A673 (cell line): Measurements from ENCODE around the gene TMEM138. TPM values are rescaled to one million over a fixed set of nuclear protein-coding genes. Genes with fewer than 3 reads are reported as not detected.

ENCODE experiments used
- BruUV-seq: library from RNA; stranded (reverse); fragments of 400-500 nt; replicated peaks from 2 replicates; lab custom pipeline; 2021; lab: Mats Ljungman, UMichigan
- CTCF ChIA-PET: fragments of 300-600 bp; sonication (Branson Sonifier 250); formaldehyde crosslinking; loops from one replicate; lab custom pipeline; 2022; ENCODE audit warnings: antibody characterized with exemption; lab: Charles Lee
- POLR2A ChIA-PET: fragments of 300-600 bp; sonication (Branson Sonifier 250); formaldehyde crosslinking; loops from one replicate; lab custom pipeline; 2022; ENCODE audit warnings: antibody characterized with exemption; ENCODE audit not compliant: low non-redundant PET; lab: Charles Lee
- DNase-seq: peaks from one replicate; pipeline ENCODE4 v3.0.0-alpha.2; 2015; ENCODE audit warnings: low spot score
- H3K27ac ChIP-seq: fragments of 200-600 bp; sonication (generic); 2 replicates; pipeline ENCODE4 v1.5.1; 2016; ENCODE audit warnings: mixed run types, low read depth, mild to moderate bottlenecking, mixed read lengths, antibody characterized with exemption, low read length; ENCODE audit not compliant: poor library complexity, severe bottlenecking
- H3K27me3 ChIP-seq: fragments of 200-600 bp; sonication (generic); replicated peaks from 2 replicates; pipeline ENCODE4 v1.6.1; 2017; ENCODE audit warnings: mixed run types, low read depth, mild to moderate bottlenecking, mixed read lengths, antibody characterized with exemption, low read length; ENCODE audit not compliant: insufficient read depth, poor library complexity
- H3K36me3 ChIP-seq: fragments of 200-600 bp; sonication (generic); 2 replicates; pipeline ENCODE4 v1.6.1; 2016; ENCODE audit warnings: mixed run types, mild to moderate bottlenecking, mixed read lengths, antibody characterized with exemption, low read length; ENCODE audit not compliant: insufficient read depth, poor library complexity, severe bottlenecking
- H3K4me1 ChIP-seq: fragments of 200-600 bp; sonication (generic); 2 replicates; pipeline ENCODE4 v1.6.1; 2017; ENCODE audit warnings: mixed run types, mild to moderate bottlenecking, mixed read lengths, antibody characterized with exemption, low read length; ENCODE audit not compliant: insufficient read depth, poor library complexity, severe bottlenecking
- H3K4me3 ChIP-seq: fragments of 200-600 bp; sonication (generic); 2 replicates; pipeline ENCODE4 v1.5.1; 2016; ENCODE audit warnings: low read depth, mixed run types, mild to moderate bottlenecking, mixed read lengths, low read length; ENCODE audit not compliant: poor library complexity, severe bottlenecking
- H3K9me3 ChIP-seq: fragments of 200-600 bp; sonication (generic); 2 replicates; pipeline ENCODE4 v1.6.1; 2016; ENCODE audit warnings: mixed run types, low read depth, mild to moderate bottlenecking, mixed read lengths, antibody characterized with exemption, low read length; ENCODE audit not compliant: poor library complexity, severe bottlenecking
- EZH2 ChIP-seq: fragments of 200-600 bp; sonication (generic); IDR thresholded peaks from 2 replicates; pipeline ENCODE4 v1.6.1; 2017; ENCODE audit warnings: borderline replicate concordance, low read depth, mild to moderate bottlenecking, mixed read lengths, antibody characterized with exemption, low read length; ENCODE audit not compliant: poor library complexity, severe bottlenecking
- intact Hi-C: fragments of 100-400 bp; cut with micrococcal nuclease; formaldehyde crosslinking; loops from one replicate; pipeline ENCODE4 v1.10.0; 2022; ENCODE audit not compliant: unreplicated experiment
- total RNA-seq: library from RNA; stranded (reverse); gene quantifications from 2 replicates; pipeline ENCODE4 v1.2.3, GENCODE V29; 2021
- TF ChIP-seq, protein P1 (sequence below): fragments of 300-800, 200-600 bp; sonication (generic); conservative IDR thresholded peaks from 2 replicates; pipeline ENCODE4 v1.5.1; 2017; ENCODE audit warnings: low read depth, mild to moderate bottlenecking, antibody characterized with exemption, low read length, moderate library complexity, mixed read lengths

The TMEM138 gene
- total RNA-seq, 1 experiment from 2014 or later = 82.8 TPM

DNA sequence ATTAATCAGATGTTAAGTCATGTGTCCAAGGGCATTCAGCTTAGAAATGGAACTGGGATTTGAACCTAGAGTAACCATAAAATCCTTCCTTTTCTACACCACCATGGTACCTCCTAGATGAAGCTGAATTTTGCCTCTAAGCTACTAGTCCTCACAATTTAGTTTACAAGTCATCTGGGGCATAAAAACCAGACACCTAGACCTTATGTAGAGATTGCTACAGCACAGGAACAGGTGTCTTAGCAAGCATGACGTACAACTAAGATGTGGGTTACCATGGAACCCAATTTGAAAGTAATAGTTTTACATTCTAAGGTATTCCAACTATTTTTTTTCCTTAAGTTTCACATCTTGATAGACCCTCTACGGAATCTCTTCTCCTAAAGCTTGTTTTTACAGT, 39.4 kb downstream of the TMEM138 start:
- ChIA-PET POLR2A (interaction anchor here (0.5 to 0.6 kb wide), 2 partner anchors 42 to 82 kb away, joined by 3 to 4 read pairs; no protein-coding TSS in a partner anchor), CTCF (interaction anchor here (0.5 kb wide), 1 partner anchor 46 kb away, joined by 3 read pairs; no protein-coding TSS in a partner anchor)
- intact Hi-C loops = no loop called here
- H3K27ac ChIP-seq = no peak overlapping the region
- no peaks in the 10 kb centered on the region for H3K4me1 ChIP-seq
- no peak for TF ChIP-seq EZH2
- TF ChIP-seq, protein P1, sequence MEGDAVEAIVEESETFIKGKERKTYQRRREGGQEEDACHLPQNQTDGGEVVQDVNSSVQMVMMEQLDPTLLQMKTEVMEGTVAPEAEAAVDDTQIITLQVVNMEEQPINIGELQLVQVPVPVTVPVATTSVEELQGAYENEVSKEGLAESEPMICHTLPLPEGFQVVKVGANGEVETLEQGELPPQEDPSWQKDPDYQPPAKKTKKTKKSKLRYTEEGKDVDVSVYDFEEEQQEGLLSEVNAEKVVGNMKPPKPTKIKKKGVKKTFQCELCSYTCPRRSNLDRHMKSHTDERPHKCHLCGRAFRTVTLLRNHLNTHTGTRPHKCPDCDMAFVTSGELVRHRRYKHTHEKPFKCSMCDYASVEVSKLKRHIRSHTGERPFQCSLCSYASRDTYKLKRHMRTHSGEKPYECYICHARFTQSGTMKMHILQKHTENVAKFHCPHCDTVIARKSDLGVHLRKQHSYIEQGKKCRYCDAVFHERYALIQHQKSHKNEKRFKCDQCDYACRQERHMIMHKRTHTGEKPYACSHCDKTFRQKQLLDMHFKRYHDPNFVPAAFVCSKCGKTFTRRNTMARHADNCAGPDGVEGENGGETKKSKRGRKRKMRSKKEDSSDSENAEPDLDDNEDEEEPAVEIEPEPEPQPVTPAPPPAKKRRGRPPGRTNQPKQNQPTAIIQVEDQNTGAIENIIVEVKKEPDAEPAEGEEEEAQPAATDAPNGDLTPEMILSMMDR = no peak
- no peak for DNase-seq
- no TSS peak for BruUV-seq
- H3K27me3 ChIP-seq = no peaks in the 10 kb centered on the region
- H3K9me3 ChIP-seq = no peaks in the 10 kb centered on the region
- peaks cover 58% of the 10 kb centered on the region for H3K36me3 ChIP-seq
- no peak overlapping the region for H3K4me3 ChIP-seq

DNA sequence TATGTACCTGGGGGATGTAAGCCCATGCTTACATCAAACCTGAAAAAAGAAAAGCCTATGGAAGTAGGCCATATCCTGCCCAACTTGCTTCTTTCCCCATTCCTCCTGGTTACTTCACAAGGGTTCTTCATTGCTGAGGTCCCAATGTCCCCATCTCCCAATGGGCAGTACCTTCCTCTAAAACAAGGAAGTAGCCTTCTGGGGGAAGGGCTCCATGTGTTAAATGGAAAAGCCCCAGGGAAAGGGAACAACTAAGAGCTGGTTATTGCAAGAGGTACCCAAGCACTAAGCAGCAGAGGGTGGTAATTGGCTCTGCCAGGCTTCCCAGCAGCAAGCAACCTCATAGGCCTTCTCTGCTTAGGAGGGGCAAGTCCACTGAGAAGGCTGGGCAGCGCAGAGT, 41.5 kb downstream of the TMEM138 start:
- POLR2A ChIA-PET = interaction anchor here (0.6 kb wide), 1 partner anchor 367 kb away, joined by 3 read pairs; no protein-coding TSS in a partner anchor
- CTCF ChIA-PET = no interaction called here
- no peaks in the 10 kb centered on the region for H3K4me1 ChIP-seq
- no peaks in the 10 kb centered on the region for H3K27me3 ChIP-seq
- H3K27ac ChIP-seq = no peak overlapping the region
- no TSS peak for BruUV-seq
- intact Hi-C loops = no loop called here
- TF ChIP-seq, protein P1 = no peak
- TF ChIP-seq EZH2 = no peak
- peaks cover 77% of the 10 kb centered on the region for H3K36me3 ChIP-seq
- no peak for DNase-seq
- no peak overlapping the region for H3K4me3 ChIP-seq
- no peaks in the 10 kb centered on the region for H3K9me3 ChIP-seq

DNA sequence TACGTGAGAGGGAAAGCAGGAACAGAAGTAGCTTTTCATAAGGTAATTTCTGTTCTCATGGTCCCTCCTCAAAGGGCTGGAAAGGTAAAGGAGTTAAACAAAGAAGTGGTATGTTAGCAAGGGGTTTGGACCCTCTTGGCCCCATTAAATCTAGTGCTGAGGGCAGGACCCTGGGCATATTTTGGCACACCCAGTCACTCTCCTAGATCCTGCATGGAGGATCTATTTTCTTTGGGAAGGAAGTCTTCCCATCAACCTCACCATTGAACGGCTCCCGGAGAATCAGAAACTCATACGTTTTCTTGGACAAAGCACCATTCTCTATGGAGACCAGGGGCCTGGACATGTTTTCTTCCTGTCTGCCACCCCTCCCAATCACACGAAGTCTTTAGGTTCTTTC, 41.9 kb downstream of the TMEM138 start:
- POLR2A ChIA-PET = interaction anchor here (0.6 kb wide), 1 partner anchor 367 kb away, joined by 3 read pairs; no protein-coding TSS in a partner anchor

More for the DNA sequence above, 41.9 kb downstream of the TMEM138 start:
- H3K4me1 ChIP-seq = no peaks in the 10 kb centered on the region
- TSS peak; percentile 44 for BruUV-seq
- intact Hi-C loops = no loop called here
- no peaks in the 10 kb centered on the region for H3K27me3 ChIP-seq
- CTCF ChIA-PET = no interaction called here
- peaks cover 80% of the 10 kb centered on the region for H3K36me3 ChIP-seq
- no peaks in the 10 kb centered on the region for H3K9me3 ChIP-seq
- TF ChIP-seq, protein P1 = no peak
- no peak for TF ChIP-seq EZH2
- no peak for DNase-seq
- H3K4me3 ChIP-seq = no peak overlapping the region
- no peak overlapping the region for H3K27ac ChIP-seq
